IMR-90 (cell line): ENCODE results near the gene LMO4. TPM values are rescaled to one million over a fixed set of nuclear protein-coding genes. Genes with fewer than 3 reads are reported as not detected.

Source experiments
- ATAC-seq: fragments of 200-7000 bp; cut with Tn5 transposase; 2 replicates; pipeline ENCODE4 v1.9.1; 2020; ENCODE audit warnings: low read depth, mild to moderate bottlenecking, moderate library complexity
- BruUV-seq: library from RNA; stranded (reverse); fragments of 400-500 nt; replicated peaks from 2 replicates; lab custom pipeline; 2021; lab: Mats Ljungman, UMichigan
- CTCF ChIA-PET: fragments of 300-600 bp; formaldehyde crosslinking; extraction: SDS; loops from one replicate; lab custom pipeline; 2021; ENCODE audit warnings: antibody characterized with exemption; lab: Yijun Ruan, JAX
- POLR2A ChIA-PET: fragments of 300-600 bp; sonication (Branson Sonifier 250); formaldehyde crosslinking; loops from one replicate; lab custom pipeline; 2022; ENCODE audit warnings: antibody characterized with exemption; ENCODE audit not compliant: unreplicated experiment; lab: Charles Lee
- DNase-seq: peaks from one replicate; pipeline ENCODE4 v3.0.0; 2013
- H2AFZ ChIP-seq: replicated peaks from 2 replicates; pipeline ENCODE3; 2013; ENCODE audit warnings: low read length, mild to moderate bottlenecking; ENCODE audit not compliant: poor library complexity
- H2AK5ac ChIP-seq: 2 replicates; pipeline ENCODE4 v1.6.1; 2013; ENCODE audit warnings: low read depth, low read length, inconsistent platforms
- H2AK9ac ChIP-seq: replicated peaks from 2 replicates; pipeline ENCODE3; 2013; ENCODE audit warnings: mild to moderate bottlenecking, low read depth, low read length, moderate library complexity; ENCODE audit not compliant: poor library complexity
- H2BK120ac ChIP-seq: 2 replicates; pipeline ENCODE4 v1.6.1; 2013; ENCODE audit warnings: low read depth, low read length, inconsistent platforms
- H2BK15ac ChIP-seq: 3 replicates; pipeline ENCODE4 v1.6.1; 2013; ENCODE audit warnings: low read depth, low read length, inconsistent platforms
- H2BK20ac ChIP-seq: 2 replicates; pipeline ENCODE4 v1.6.1; 2013; ENCODE audit warnings: low read depth, mild to moderate bottlenecking, inconsistent platforms, low read length, moderate library complexity
- H2BK5ac ChIP-seq: 2 replicates; pipeline ENCODE4 v1.6.1; 2013; ENCODE audit warnings: mild to moderate bottlenecking, low read depth, low read length, inconsistent platforms; ENCODE audit not compliant: poor library complexity, severe bottlenecking
- H3K14ac ChIP-seq: replicated peaks from 2 replicates; pipeline ENCODE4 v1.6.1; 2013; ENCODE audit warnings: low read depth, low read length, inconsistent platforms
- H3K18ac ChIP-seq: 2 replicates; pipeline ENCODE4 v1.6.1; 2013; ENCODE audit warnings: low read depth, low read length, control low read depth
- H3K23ac ChIP-seq: 2 replicates; pipeline ENCODE4 v1.6.1; 2013; ENCODE audit warnings: low read depth, low read length, inconsistent platforms
- H3K27ac ChIP-seq: 2 replicates; pipeline ENCODE4 v1.5.1; 2013; ENCODE audit warnings: mild to moderate bottlenecking, control low read depth, low read length; ENCODE audit not compliant: insufficient read depth
- H3K27me3 ChIP-seq: 2 replicates; pipeline ENCODE4 v1.6.1; 2013; ENCODE audit warnings: low read length; ENCODE audit not compliant: control insufficient read depth, insufficient read depth
- H3K36me3 ChIP-seq: 2 replicates; pipeline ENCODE4 v1.6.1; 2013; ENCODE audit warnings: low read length, mixed read lengths; ENCODE audit not compliant: control insufficient read depth, insufficient read depth
- H3K4ac ChIP-seq: 2 replicates; pipeline ENCODE4 v1.6.1; 2013; ENCODE audit warnings: low read depth, low read length, inconsistent platforms
- H3K4me1 ChIP-seq: 2 replicates; pipeline ENCODE4 v1.6.1; 2013; ENCODE audit warnings: low read length, mixed read lengths; ENCODE audit not compliant: control insufficient read depth, insufficient read depth
- H3K4me2 ChIP-seq: 2 replicates; pipeline ENCODE4 v1.6.1; 2013; ENCODE audit warnings: low read depth, mild to moderate bottlenecking, control low read depth, low read length, moderate library complexity
- H3K4me3 ChIP-seq: 2 replicates; pipeline ENCODE4 v1.5.1; 2013; ENCODE audit warnings: low read depth, mild to moderate bottlenecking, control low read depth, low read length, moderate library complexity; ENCODE audit not compliant: insufficient read depth
- H3K56ac ChIP-seq: 2 replicates; pipeline ENCODE4 v1.6.1; 2013; ENCODE audit warnings: low read length, inconsistent platforms; ENCODE audit not compliant: insufficient read depth; ENCODE audit errors: extremely low read depth
- H3K79me1 ChIP-seq, 2 experiments: 2 replicates each; pipeline ENCODE4 v1.6.1; 2013; ENCODE audit warnings: low read length in 2 of 2, inconsistent platforms in 1 of 2, low read depth in 1 of 2
- H3K9ac ChIP-seq: 2 replicates; pipeline ENCODE4 v1.6.1; 2013; ENCODE audit warnings: low read depth, low read length, control low read depth
- H3K9me1 ChIP-seq: 2 replicates; pipeline ENCODE4 v1.6.1; 2013; ENCODE audit warnings: low read length, inconsistent platforms; ENCODE audit not compliant: insufficient read depth
- H3K9me3 ChIP-seq: 2 replicates; pipeline ENCODE4 v1.6.1; 2013; ENCODE audit warnings: low read length; ENCODE audit not compliant: control insufficient read depth, insufficient read depth
- H4K20me1 ChIP-seq: 2 replicates; pipeline ENCODE4 v1.6.1; 2013; ENCODE audit warnings: low read length, inconsistent platforms; ENCODE audit not compliant: insufficient read depth
- H4K5ac ChIP-seq: 2 replicates; pipeline ENCODE4 v1.6.1; 2013; ENCODE audit warnings: mild to moderate bottlenecking, low read depth, low read length, control low read depth
- H4K8ac ChIP-seq, 2 experiments: 2 replicates each; pipeline ENCODE4 v1.6.1; 2013; ENCODE audit warnings: low read depth in 2 of 2, low read length in 2 of 2, control low read depth in 1 of 2, inconsistent platforms in 1 of 2
- H4K91ac ChIP-seq: 2 replicates; pipeline ENCODE4 v1.6.1; 2013; ENCODE audit warnings: low read depth, low read length, inconsistent platforms; ENCODE audit not compliant: insufficient read depth
- MAFK ChIP-seq: IDR thresholded peaks from 2 replicates; pipeline ENCODE4 v1.6.1; 2012; ENCODE audit warnings: low read depth, low read length, improper control_type of control experiment
- MAZ ChIP-seq: IDR thresholded peaks from 2 replicates; pipeline ENCODE4 v1.6.1; 2012; ENCODE audit warnings: low read depth, mild to moderate bottlenecking, low read length, improper control_type of control experiment, moderate library complexity, borderline replicate concordance
- MXI1 ChIP-seq: IDR thresholded peaks from 2 replicates; pipeline ENCODE4 v1.6.1; 2012; ENCODE audit warnings: low read depth, mild to moderate bottlenecking, low read length, moderate library complexity, borderline replicate concordance
- WGBS, 2 experiments: methylation state at CpG; one replicate each; pipeline versions ENCODE4 v1.1.5 to v1.1.7; 2013; ENCODE audit warnings: missing lambda C conversion rate in 2 of 2; ENCODE audit not compliant: insufficient read length in 1 of 2; ENCODE audit errors: extremely low coverage in 2 of 2; 5-methylcytosine and 5-hydroxymethylcytosine counted together
- dilution Hi-C: fragments of 300-500 bp; cut with HindIII; formaldehyde crosslinking; loops from one replicate; pipeline ENCODE4 v1.14.3; 2018; ENCODE audit warnings: low sequenced_read_pairs; ENCODE audit not compliant: unreplicated experiment
- in situ Hi-C: fragments of 300-500 bp; cut with MboI; formaldehyde crosslinking; loops from 3 replicates; pipeline ENCODE4 v1.14.3; 2019; ENCODE audit warnings: low sequenced_read_pairs, inconsistent platforms, mixed read lengths
- intact Hi-C: fragments of 100-400 bp; cut with micrococcal nuclease; formaldehyde crosslinking; loops from 2 replicates; pipeline ENCODE4 v1.10.0; 2022
- polyA plus RNA-seq, 3 experiments: library from polyadenylated mRNA; depleted of rRNA; stranded (reverse); fragments of >200 nt; gene quantifications; 2 replicates each; pipeline ENCODE4 v1.2.3, GENCODE V29; 2012; ENCODE audit warnings: low replicate concordance in 1 of 3
- total RNA-seq: library from RNA; depleted of rRNA; stranded (reverse); fragments of >200 nt; gene quantifications from 2 replicates; pipeline ENCODE4 v1.2.3, GENCODE V29; 2012

The LMO4 gene
- total and polyA plus RNA-seq, 2 of the 4 experiments (the other 2 are of a cell fraction), result 98.9 to 109 TPM

- H4K20me1 ChIP-seq, result no peaks in the 10 kb centered on the region
- H3K4ac ChIP-seq, result no peak overlapping the region
- H3K27ac ChIP-seq, result no peak overlapping the region
- no peak overlapping the region for H3K23ac ChIP-seq
- dilution Hi-C loops (no loop called here), intact Hi-C loops (no loop called here), in situ Hi-C loops (no loop called here)
- no peak overlapping the region for H2BK120ac ChIP-seq
- no peak overlapping the region for H2BK5ac ChIP-seq
- no TSS peak for BruUV-seq
- no peak overlapping the region for H4K5ac ChIP-seq
- H3K36me3 ChIP-seq, result no peaks in the 10 kb centered on the region
- no peak overlapping the region for H2BK15ac ChIP-seq
- no peaks in the 10 kb centered on the region for H3K79me1 ChIP-seq
- no peak overlapping the region for H3K4me2 ChIP-seq
- no peak overlapping the region for H3K9ac ChIP-seq
- no peak overlapping the region for H2AK9ac ChIP-seq
- H3K14ac ChIP-seq, result no peak overlapping the region
- no peaks in the 10 kb centered on the region; the same call in 1 of the 2 replicates for H3K9me1 ChIP-seq
- H4K91ac ChIP-seq, result no peak overlapping the region
- no peak overlapping the region for H3K18ac ChIP-seq
- no peak for DNase-seq
- TF ChIP-seq MAFK (no peak), MXI1 (no peak), MAZ (no peak)
- H4K8ac ChIP-seq, result no peak overlapping the region
- H2BK20ac ChIP-seq, result no peak overlapping the region
- no peaks in the 10 kb centered on the region for H3K27me3 ChIP-seq
- CTCF ChIA-PET, result no interaction called here
- H3K9me3 ChIP-seq, result peaks cover 1% of the 10 kb centered on the region; the same call in 1 of the 2 replicates
- no CpG with 5 or more reads among the region's 3 CpGs for WGBS, 2 experiments
- H2AK5ac ChIP-seq, result no peak overlapping the region
- POLR2A ChIA-PET, result no interaction called here
- H2AFZ ChIP-seq, result no peak overlapping the region
- H3K56ac ChIP-seq, result no peak overlapping the region
- ATAC-seq, result no peak
- no peak overlapping the region for H3K4me3 ChIP-seq
- H3K4me1 ChIP-seq, result peaks cover 7% of the 10 kb centered on the region
Observed at GRCh38 chr1:87389546-87389945, 60.9 kb downstream of the LMO4 start.
